HL-60 (cell line): ENCODE data around the gene CES1.

Experiments
- POLR2AphosphoS5 ChIP-seq: IDR thresholded peaks from 2 replicates; pipeline ENCODE4 v1.6.1; 2012; ENCODE audit warnings: low read depth
- REST ChIP-seq: IDR thresholded peaks from 2 replicates; pipeline ENCODE4 v1.6.1; 2012; ENCODE audit warnings: low read depth; ENCODE audit not compliant: insufficient replicate concordance
- TF ChIP-seq, protein P1 (sequence below): IDR thresholded peaks from one replicate; pipeline ENCODE4 v1.5.1; 2011; ENCODE audit warnings: low read length, control low read depth, inconsistent platforms; ENCODE audit not compliant: insufficient read depth

- TF ChIP-seq, protein P1, sequence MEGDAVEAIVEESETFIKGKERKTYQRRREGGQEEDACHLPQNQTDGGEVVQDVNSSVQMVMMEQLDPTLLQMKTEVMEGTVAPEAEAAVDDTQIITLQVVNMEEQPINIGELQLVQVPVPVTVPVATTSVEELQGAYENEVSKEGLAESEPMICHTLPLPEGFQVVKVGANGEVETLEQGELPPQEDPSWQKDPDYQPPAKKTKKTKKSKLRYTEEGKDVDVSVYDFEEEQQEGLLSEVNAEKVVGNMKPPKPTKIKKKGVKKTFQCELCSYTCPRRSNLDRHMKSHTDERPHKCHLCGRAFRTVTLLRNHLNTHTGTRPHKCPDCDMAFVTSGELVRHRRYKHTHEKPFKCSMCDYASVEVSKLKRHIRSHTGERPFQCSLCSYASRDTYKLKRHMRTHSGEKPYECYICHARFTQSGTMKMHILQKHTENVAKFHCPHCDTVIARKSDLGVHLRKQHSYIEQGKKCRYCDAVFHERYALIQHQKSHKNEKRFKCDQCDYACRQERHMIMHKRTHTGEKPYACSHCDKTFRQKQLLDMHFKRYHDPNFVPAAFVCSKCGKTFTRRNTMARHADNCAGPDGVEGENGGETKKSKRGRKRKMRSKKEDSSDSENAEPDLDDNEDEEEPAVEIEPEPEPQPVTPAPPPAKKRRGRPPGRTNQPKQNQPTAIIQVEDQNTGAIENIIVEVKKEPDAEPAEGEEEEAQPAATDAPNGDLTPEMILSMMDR = no peak
- TF ChIP-seq REST (no peak), POLR2AphosphoS5 (no peak)
Measured at GRCh38 chr16:55868980-55869379, 36.1 kb upstream of the CES1 start.
